ENCODE data around the gene CLDND2.
A peak's percentile ranks its signal among the peaks of the same experiment; 100 is the strongest.
"Not testable (repeated sequence)": the region's sequence is repeated elsewhere in the genome, so short reads cannot be mapped to it uniquely, and the experiment has no call there.

The CLDND2 gene, protein sequence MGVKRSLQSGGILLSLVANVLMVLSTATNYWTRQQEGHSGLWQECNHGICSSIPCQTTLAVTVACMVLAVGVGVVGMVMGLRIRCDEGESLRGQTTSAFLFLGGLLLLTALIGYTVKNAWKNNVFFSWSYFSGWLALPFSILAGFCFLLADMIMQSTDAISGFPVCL

DNA sequence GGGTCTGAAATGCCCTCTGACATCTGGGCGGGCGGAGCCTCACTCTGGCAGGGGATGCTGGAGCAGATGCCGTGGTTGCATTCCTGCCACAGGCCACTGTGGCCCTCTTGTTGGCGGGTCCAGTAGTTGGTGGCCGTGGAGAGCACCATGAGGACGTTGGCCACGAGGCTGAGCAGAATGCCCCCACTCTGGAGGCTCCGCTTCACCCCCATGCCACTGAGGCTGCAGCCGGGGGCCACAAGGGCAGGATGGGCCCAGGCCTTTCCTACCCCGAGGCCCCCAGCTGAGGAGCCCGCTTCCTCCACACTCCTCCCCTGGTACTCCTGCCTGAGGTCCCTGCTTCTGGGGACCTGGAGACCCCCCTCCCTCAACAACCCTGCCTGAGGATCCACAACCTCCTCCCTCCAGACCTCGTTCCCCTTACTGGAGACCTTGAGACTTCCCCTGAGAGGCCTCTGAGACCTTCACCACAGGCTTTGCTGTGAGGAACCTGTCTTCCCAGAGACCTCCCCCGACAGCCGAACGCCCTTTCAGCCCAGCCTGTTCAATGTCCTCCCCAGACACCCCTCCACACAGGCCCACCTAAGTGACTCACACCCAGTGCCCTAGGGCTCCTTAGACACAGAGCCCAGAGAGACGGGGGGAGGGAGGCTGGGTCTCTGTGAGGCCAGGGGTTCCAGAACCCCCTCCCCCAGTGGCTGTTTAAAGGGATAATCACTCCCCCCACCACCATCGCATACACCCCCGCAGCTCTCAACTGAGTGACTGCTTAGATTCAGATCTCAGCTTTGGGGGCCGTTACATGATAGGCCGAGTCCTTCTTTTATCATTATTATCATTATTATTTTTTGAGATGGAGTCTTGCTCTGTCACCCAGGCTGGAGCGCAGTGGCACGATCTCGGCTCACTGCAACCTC, at the start of gene CLDND2:
CLDND2 (minus strand) TSS at position 638 of the 917 bp plus-strand sequence; CDS start at position 212, 426 bp downstream.
- DNase-seq = no peak

- no peak for DNase-seq
Measured at GRCh38 chr19:51417810-51418157, 49.0 kb upstream of the CLDND2 start.

DNA sequence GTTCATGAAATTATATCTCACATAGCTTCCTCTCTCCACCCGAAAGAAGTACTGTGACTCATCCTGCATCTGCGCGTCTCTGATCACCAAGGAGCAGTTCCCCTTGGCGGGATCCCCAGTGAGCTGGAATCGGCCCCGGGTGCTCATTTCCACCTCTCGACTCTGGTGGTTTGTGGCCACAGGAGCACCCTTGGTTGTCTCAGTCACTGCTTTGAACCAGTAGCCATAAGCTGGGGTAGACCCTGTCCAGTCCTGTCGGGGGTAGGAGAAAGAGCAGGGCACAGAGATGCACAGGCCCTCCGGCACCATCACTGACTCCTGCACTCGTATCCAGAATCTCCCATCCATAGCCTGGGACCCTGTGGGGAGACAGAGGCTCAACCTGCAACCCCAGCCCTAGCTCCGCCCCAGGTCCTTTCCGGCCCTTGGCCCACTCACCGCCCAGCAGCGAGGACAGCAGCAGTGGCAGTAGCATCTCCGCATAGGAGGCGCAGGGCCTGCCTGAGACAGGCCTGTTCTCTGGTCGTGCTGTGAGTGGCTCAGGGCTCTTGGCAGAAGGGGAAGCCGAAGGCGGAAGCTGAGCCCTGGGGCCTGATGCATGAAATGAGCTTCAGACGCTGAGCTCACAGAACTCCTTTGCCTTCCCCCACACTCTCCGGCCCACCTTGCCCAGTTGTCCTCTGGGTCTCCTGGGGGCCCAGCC, 48.5 kb upstream of the CLDND2 start, which contains the start of gene SIGLEC10:
SIGLEC10 (minus strand) TSS at position 536 of the 703 bp plus-strand sequence; CDS start at position 475, 61 bp downstream.
- no peak for DNase-seq

DNA sequence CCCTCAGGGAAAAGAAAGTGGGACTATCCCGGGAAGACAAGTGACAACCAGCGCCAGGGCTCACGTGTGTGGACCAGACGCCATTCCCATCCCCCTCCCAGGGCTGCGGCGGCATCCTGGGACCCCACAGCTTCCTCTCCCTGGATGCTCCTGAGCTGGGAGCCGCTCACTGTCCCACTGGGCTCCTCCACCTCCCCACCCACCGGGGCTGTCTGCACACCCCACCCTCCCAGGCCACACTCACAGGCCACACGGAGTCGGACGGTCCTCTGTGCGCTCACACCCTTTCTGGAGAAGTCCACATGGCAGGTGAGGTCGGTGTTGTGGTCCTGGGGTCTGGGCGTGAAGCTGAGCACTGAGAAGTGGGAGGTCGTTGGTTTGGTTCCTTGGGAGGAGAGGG, 47.6 kb upstream of the CLDND2 start:
- DNase-seq = not testable (repeated sequence)

DNA sequence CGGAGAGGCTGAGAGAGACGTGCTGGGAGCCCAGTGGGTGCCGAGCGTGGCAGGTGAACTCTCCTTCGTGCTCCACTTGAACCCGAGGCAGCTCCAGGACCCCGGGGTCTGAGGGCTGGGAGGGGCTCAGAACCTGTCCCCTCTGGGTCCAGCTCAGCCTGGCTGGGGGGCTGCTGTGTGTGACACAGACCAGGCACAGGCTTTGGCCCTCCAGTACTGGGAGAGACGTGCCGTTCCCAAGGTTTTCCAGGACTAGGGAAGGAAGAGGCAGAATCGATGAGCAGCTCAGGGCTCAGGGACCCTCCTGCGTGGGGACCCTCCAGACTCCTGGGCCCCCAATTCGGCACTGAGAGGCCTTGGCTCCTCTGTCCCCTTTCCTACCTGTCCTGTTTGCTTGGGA, 46.4 kb upstream of the CLDND2 start:
- DNase-seq = no peak

DNA sequence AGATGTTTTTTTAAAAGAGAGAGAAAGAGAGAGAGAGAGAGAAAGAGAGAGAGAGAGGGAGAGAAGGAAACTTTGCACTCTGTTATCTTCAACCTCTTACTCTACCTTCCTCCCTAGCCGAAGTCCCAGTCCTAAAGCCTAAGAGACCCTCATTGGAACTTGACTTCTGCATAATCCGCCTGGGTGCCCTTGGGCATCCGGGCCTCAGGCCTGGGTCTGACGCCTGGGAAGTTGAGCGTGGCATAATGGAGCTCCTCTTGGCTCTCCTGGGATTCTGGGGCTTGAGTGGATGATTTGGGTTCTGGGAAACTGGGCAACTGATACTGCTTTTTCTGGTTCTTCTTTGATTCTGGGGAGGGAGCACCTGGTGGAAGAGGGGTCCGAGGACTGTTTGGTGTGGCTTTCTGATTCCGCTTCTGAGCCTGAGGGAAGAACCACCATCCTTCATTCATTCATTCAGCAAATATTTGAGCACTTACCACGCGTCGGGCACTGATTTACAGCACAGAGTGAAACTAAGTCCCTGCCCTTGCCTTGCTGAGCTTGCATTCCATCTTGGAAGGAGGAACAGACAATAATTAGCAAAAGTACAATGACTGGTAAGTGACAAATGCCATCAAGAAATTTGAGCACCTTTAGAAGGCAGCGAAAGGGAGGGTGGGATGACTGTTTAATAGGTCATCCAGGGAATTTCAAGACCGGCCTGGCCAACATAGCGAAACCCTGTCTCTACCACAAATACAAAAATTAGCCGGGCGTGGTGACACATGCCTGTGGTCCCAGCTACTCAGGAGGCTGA, 42.3 kb upstream of the CLDND2 start:
- DNase-seq = no peak

DNA sequence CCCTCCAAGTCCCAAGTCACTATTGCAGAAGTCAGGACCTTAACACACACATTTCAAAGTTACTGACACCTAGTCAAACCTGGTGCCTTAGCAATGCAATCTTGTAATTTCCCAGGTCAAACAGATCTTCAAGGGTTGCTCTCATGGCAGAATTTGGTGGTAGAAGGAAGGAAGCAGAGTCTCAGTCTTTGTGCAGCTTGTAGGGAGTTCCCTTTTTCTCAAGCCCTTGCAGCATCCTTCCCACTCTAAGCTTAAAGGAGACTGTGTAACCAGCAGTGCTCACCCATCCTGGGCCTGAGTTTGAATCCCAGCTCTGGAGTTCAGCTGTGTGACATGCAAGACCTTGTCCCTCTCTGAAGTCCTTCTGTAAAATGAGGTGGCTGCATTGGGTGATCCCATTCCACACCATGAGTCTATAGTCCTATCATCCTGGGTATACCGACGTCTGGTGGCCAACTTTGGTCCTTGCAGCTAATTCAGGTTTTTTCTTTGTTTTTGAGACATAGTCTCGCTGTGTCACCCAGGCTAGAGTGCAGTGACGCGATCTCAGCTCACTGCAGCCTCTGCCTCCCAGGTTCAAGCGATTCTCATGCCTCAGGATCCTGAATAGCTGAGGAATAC, 38.8 kb upstream of the CLDND2 start:
- DNase-seq = no peak

DNA sequence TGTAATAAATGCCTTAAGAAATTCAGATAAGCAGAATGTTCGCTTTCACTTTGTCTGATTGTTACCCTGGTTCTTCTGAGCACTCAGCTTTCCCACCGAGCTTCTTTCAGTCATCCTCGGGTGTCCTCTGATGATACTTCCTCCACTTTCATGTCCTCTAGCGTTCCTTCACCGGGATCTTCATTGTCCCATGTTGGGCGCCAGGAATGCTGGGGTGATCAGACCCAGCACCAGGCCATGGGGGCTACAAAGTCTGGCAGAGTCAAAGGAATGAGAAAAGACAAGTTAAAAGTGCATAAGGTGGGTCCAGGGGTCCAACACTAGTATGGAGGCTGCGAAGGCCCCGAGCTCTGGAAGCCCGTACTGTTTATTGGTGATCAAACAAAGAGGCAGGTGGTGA, 33.3 kb upstream of the CLDND2 start:
- DNase-seq = no peak

- not testable (repeated sequence) for DNase-seq
Measured at GRCh38 chr19:51399936-51400335, 31.1 kb upstream of the CLDND2 start.

- no peak for DNase-seq
Measured at GRCh38 chr19:51399231-51399630, 30.4 kb upstream of the CLDND2 start.

GRCh38 chr19:51398096-51398704, 29.4 kb upstream of the CLDND2 start:
- no peak for DNase-seq

- DNase-seq = not testable (repeated sequence)
Measured at GRCh38 chr19:51397453-51397852, 28.6 kb upstream of the CLDND2 start.

GRCh38 chr19:51396175-51396574, 27.4 kb upstream of the CLDND2 start:
- DNase-seq = no peak

DNA sequence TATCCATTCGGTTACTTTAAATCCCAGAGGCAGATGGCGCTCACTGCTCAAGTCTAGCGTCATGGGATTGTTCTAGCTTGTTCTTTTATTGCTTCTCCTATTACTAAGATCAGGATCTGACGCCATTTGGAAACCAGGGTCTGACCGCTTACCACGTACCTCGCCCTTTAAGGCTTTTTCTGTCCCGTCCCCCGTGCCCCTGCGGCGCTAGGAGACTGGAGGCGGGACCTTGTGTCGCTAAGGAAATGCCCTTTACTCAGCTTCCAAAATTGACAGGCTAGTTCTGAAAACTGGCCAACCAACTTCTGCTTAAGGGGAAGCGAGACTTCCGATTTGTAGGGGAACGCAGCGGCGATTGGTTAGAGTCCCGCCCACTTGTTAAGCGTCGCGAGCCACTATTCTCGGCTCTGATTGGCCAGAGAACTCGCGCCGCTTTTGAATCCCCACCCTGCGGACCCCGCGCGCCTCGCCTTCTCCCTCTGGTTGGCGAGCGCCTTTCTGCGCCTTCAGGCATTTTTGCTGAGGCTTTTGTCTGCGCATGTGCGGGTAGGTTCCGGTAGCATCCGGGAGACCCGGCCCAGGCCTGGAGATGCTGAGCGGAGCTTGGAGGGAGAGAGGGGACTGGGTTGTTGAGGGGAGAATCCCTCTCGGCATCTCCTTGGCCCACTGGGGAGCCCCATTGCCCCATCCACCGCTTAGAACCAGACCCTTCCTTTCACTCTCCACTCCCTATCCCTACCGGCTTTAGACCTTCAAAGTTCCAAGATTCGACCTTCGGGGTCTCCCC, 25.4 kb upstream of the CLDND2 start:
- DNase-seq = peak; percentile 97

DNA sequence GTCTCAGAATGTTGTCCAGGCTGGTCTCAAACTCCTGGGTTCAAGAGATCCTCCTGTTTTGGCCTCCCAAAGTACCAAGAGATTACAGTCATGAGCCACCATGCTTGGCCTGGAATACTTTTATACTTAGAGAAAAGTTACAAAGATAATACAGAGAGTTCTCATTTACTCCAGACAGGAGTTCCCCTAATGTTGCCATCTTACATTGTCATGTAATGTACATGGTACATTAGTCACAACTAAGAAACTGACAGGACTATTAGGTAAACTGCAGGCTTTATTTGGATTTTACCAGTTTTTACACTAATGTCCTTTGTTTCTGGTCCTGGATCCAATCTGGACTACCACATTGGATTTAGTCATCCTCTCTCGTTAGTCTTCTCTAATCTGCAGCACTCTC, 23.9 kb upstream of the CLDND2 start:
- no peak for DNase-seq

- DNase-seq = no peak
Measured at GRCh38 chr19:51391073-51391611, 22.3 kb upstream of the CLDND2 start.

GRCh38 chr19:51389143-51389542, 20.3 kb upstream of the CLDND2 start:
- DNase-seq = no peak

- DNase-seq = no peak
Measured at GRCh38 chr19:51387924-51388389, 19.2 kb upstream of the CLDND2 start, which contains the start of gene LIM2. Gene LIM2 (minus strand): TSS chr19:51387974. CDS start chr19:51387443, 531 bp downstream.

GRCh38 chr19:51386882-51387520, 18.2 kb upstream of the CLDND2 start:
- DNase-seq = no peak

GRCh38 chr19:51382004-51382403, 13.2 kb upstream of the CLDND2 start:
- DNase-seq = no peak
